KMS-11 (cell line): Measurements from ENCODE around the gene LHX1.

ENCODE experiments used
- H2AFZ ChIP-seq: fragments of 200-600 bp; sonication (generic); 2 replicates; pipeline ENCODE4 v1.6.1; 2016; ENCODE audit warnings: antibody characterized with exemption, mixed run types, low read depth
- H3K27ac ChIP-seq: fragments of 200-600 bp; sonication (generic); 2 replicates; pipeline ENCODE4 v1.6.1; 2016; ENCODE audit warnings: mild to moderate bottlenecking, mixed run types
- H3K27me3 ChIP-seq: fragments of 200-600 bp; sonication (generic); 2 replicates; pipeline ENCODE4 v1.6.1; 2017; ENCODE audit warnings: mild to moderate bottlenecking, low read depth, mixed run types, moderate library complexity; ENCODE audit not compliant: insufficient read depth
- H3K36me3 ChIP-seq: fragments of 200-600 bp; sonication (generic); 2 replicates; pipeline ENCODE4 v1.6.1; 2017; ENCODE audit warnings: mild to moderate bottlenecking, mixed run types; ENCODE audit not compliant: insufficient read depth
- H3K4me1 ChIP-seq: fragments of 200-600 bp; sonication (generic); 2 replicates; pipeline ENCODE4 v1.6.1; 2016; ENCODE audit warnings: mild to moderate bottlenecking, low read depth, mixed run types; ENCODE audit not compliant: poor library complexity, severe bottlenecking
- H3K4me2 ChIP-seq: fragments of 200-600 bp; sonication (generic); 2 replicates; pipeline ENCODE4 v1.7.0; 2016; ENCODE audit warnings: mild to moderate bottlenecking, mixed run types
- H3K4me3 ChIP-seq: fragments of 200-600 bp; sonication (generic); IDR thresholded peaks from 2 replicates; pipeline ENCODE4 v1.6.1; 2017; ENCODE audit warnings: low read depth, low read length, mixed read lengths; ENCODE audit not compliant: insufficient read depth
- H3K79me2 ChIP-seq: fragments of 200-600 bp; sonication (generic); 2 replicates; pipeline ENCODE4 v1.6.1; 2016; ENCODE audit warnings: low read depth, mixed run types; ENCODE audit not compliant: insufficient read depth
- H3K9ac ChIP-seq: fragments of 200-600 bp; sonication (generic); 2 replicates; pipeline ENCODE4 v1.6.1; 2016; ENCODE audit warnings: mild to moderate bottlenecking, mixed run types
- H4K20me1 ChIP-seq: fragments of 200-600 bp; sonication (generic); 2 replicates; pipeline ENCODE4 v1.6.1; 2016; ENCODE audit warnings: mild to moderate bottlenecking, mixed run types; ENCODE audit not compliant: insufficient read depth
- TF ChIP-seq, protein P1 (sequence below): fragments of 200-600 bp; sonication (generic); conservative IDR thresholded peaks from 2 replicates; pipeline ENCODE4 v1.6.1; 2017; ENCODE audit warnings: low read depth, mild to moderate bottlenecking, antibody characterized with exemption, low read length, moderate library complexity, mixed read lengths

Gene LHX1

GRCh38 chr17:36926701-36927100 is 10.6 kb upstream of the LHX1 start:
- Histone ChIP-seq H3K4me3 (no peak overlapping the region), H3K79me2 (no peaks in the 10 kb centered on the region)

GRCh38 chr17:36928471-36929345 is 8.6 kb upstream of the LHX1 start:
- Histone ChIP-seq H3K36me3 (no peaks in the 10 kb centered on the region), H3K4me1 (peaks cover 5% of the 10 kb centered on the region), H3K27me3 (peaks cover 2% of the 10 kb centered on the region; the same call in 1 of the 2 replicates), H3K4me3 (no peak overlapping the region), H3K27ac (no peak overlapping the region), H3K79me2 (no peaks in the 10 kb centered on the region), H2AFZ (no peak overlapping the region), H4K20me1 (no peaks in the 10 kb centered on the region), H3K4me2 (no peak overlapping the region), H3K9ac (no peak overlapping the region)
- TF ChIP-seq, protein P1, sequence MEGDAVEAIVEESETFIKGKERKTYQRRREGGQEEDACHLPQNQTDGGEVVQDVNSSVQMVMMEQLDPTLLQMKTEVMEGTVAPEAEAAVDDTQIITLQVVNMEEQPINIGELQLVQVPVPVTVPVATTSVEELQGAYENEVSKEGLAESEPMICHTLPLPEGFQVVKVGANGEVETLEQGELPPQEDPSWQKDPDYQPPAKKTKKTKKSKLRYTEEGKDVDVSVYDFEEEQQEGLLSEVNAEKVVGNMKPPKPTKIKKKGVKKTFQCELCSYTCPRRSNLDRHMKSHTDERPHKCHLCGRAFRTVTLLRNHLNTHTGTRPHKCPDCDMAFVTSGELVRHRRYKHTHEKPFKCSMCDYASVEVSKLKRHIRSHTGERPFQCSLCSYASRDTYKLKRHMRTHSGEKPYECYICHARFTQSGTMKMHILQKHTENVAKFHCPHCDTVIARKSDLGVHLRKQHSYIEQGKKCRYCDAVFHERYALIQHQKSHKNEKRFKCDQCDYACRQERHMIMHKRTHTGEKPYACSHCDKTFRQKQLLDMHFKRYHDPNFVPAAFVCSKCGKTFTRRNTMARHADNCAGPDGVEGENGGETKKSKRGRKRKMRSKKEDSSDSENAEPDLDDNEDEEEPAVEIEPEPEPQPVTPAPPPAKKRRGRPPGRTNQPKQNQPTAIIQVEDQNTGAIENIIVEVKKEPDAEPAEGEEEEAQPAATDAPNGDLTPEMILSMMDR = no peak

More at GRCh38 chr17:36926701-36927100, 10.6 kb upstream of the LHX1 start:
- Histone ChIP-seq H3K9ac (no peak overlapping the region), H2AFZ (no peak overlapping the region), H4K20me1 (no peaks in the 10 kb centered on the region), H3K4me1 (peaks cover 5% of the 10 kb centered on the region), H3K27me3 (no peaks in the 10 kb centered on the region), H3K4me2 (no peak overlapping the region), H3K27ac (no peak overlapping the region), H3K36me3 (no peaks in the 10 kb centered on the region)
- TF ChIP-seq, protein P1 = no peak

GRCh38 chr17:36929851-36930582 is 7.3 kb upstream of the LHX1 start:
- Histone ChIP-seq H2AFZ (no peak overlapping the region), H3K27ac (no peak overlapping the region), H3K36me3 (no peaks in the 10 kb centered on the region), H3K79me2 (no peaks in the 10 kb centered on the region), H3K9ac (no peak overlapping the region), H3K27me3 (peaks cover 15% of the 10 kb centered on the region), H4K20me1 (no peaks in the 10 kb centered on the region), H3K4me1 (peaks cover 5% of the 10 kb centered on the region), H3K4me2 (no peak overlapping the region), H3K4me3 (no peak overlapping the region)
- TF ChIP-seq, protein P1 = no peak

DNA sequence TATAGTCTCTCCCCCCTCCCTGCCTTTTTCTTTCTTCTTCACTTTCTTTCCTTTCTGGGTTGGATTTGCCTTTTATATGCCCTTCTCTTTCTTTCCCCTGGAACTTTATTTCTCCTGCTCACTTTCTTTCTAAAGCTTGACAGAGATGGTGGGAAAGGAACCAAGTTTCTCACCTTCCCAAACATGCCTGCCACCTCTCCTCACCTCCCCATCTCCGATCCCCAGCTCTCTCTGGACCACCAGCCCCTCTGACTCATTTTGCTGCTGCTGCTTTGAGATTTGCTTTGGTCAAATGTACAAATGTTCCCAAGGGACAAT is 6.7 kb upstream of the LHX1 start:
- H3K4me2 ChIP-seq = no peak overlapping the region
- no peak overlapping the region for H2AFZ ChIP-seq
- no peak overlapping the region for H3K9ac ChIP-seq
- peaks cover 20% of the 10 kb centered on the region for H3K27me3 ChIP-seq
- peaks cover 5% of the 10 kb centered on the region for H3K4me1 ChIP-seq
- no peaks in the 10 kb centered on the region for H3K36me3 ChIP-seq
- H3K4me3 ChIP-seq = no peak overlapping the region
- H3K27ac ChIP-seq = no peak overlapping the region
- no peaks in the 10 kb centered on the region for H4K20me1 ChIP-seq
- TF ChIP-seq, protein P1 = no peak
- no peaks in the 10 kb centered on the region for H3K79me2 ChIP-seq
